ENCODE measurements around the gene PLXNA4.

GRCh38 chr7:132410861-132411541 is 165.3 kb downstream of the PLXNA4 start:
- no peak for TF ChIP-seq POLR2A (IDR thresholded peaks at IDR 0.05; ENCODE audit: low read depth, low read length)
- TF ChIP-seq TAF1 (IDR thresholded peaks at IDR 0.05; ENCODE audit: low read depth, low read length), result no peak
- TF ChIP-seq SPI1 (IDR thresholded peaks at IDR 0.05; ENCODE audit: low read depth, low read length), result no peak
- TF ChIP-seq POLR2AphosphoS5 (IDR thresholded peaks at IDR 0.05; ENCODE audit: low read depth, low read length), result no peak
- no peak for TF ChIP-seq PAX5 (IDR thresholded peaks at IDR 0.05; ENCODE audit: insufficient read depth, low read length, severe bottlenecking)
- TF ChIP-seq POU2F2 (IDR thresholded peaks at IDR 0.05; ENCODE audit: low read depth, low read length), result no peak
